C4-2B (cell line): ENCODE data around the gene AGTRAP.

Experiments used
- CTCF ChIP-seq: fragments of 450-650 bp; conservative IDR thresholded peaks from 2 replicates; pipeline ENCODE4 v1.5.1; 2017; ENCODE audit warnings: mild to moderate bottlenecking
- ZFX ChIP-seq: fragments of 450-650 bp; IDR thresholded peaks from 2 replicates; pipeline ENCODE4 v1.6.1; 2017

DNA sequence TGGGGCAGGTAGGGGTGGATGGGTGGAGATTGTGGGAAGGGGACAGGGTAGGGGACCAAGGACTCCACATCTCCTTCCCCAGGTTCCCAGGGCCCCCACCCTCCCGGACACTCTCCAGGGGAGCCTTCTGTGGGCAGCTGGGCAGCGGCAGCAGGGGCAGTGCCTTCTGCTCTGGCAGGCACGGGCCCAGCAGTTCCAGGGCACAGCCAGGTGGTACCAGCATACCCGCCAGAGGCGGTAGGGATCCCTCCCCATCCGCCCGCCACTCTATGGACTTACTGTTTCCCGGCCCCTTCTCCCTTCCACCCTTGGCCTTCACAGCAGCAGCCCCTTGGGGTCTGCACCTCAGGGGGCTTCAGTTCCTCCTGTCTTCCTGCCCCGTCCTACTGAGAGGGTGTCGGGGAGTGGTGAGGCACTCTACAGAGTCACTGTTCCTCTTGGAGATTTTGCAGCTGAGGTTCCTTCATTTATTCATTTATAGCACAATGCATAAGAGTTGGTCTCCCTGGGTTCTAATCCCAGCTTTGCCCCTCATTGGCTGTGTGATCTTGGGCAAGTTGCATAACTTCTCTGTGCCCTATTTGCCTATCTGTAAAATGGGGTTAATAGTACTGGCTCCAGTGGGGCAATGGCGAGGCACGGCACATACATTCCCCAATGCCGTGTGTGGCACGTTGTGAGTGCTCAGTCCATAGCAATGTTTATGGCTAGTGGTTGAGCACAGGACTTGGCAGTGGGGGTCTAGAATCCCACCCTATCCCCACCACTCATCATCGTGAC is 43.1 kb downstream of the AGTRAP start:
- TF ChIP-seq CTCF = no peak
- no peak for TF ChIP-seq ZFX
